M059J (cell line): ENCODE measurements around the gene KLF13. TPM values are rescaled to one million over a fixed set of nuclear protein-coding genes. Genes with fewer than 3 reads are reported as not detected.

Experiments used
- DNase-seq: peaks from one replicate; pipeline ENCODE4 v3.0.0-alpha.2; 2012; ENCODE audit warnings: low read depth
- total RNA-seq: library from RNA; depleted of rRNA; stranded (reverse); fragments of >200 nt; shearing (Covaris generic); gene quantifications from 2 replicates; pipeline ENCODE4 v1.2.3, GENCODE V29; 2014; rRNA removed

KLF13 gene
- total RNA-seq, result 7.3 and 16.8 TPM in 2 replicates

DNA sequence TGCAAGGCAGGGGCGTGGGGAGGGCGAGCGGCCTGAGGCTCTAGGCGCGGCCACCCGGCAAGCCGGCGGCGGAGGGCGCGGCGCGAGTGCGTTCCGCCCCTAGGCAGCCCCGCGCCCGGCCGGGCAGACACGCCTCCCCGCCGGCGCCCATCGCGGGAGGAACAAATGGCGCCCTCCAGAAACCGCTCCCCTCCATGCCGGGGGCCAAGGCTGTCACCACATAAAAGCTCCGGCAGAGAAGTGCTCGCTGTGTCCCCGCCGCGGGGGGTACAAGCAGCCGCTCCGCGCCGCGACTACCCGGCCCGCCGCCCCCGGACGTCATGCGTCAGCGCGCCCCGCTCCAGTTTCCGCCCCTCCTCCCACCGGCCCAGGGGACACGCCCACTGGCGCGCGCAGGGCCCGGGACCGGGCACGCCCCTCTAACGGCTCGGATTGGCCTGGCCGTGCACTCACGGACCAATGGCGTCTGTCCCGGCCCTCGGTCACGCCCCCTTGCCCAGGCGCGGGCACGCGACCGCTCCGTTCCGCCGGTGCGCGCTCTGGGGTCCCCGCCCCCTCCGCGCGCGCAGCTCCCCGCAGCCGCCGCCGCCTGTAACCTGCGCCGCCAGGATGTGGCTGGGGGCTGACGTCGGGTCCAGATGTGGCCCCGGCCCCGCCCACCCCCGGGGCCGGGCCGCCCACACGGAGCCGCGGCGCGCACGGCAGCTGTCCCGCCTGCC, at the start of gene KLF13:
Gene KLF13, plus strand, starts transcription at position 680 of the 719 bp plus-strand sequence. CDS start 378 bp downstream, outside the sequence.
- DNase-seq, result peak; percentile 90

DNA sequence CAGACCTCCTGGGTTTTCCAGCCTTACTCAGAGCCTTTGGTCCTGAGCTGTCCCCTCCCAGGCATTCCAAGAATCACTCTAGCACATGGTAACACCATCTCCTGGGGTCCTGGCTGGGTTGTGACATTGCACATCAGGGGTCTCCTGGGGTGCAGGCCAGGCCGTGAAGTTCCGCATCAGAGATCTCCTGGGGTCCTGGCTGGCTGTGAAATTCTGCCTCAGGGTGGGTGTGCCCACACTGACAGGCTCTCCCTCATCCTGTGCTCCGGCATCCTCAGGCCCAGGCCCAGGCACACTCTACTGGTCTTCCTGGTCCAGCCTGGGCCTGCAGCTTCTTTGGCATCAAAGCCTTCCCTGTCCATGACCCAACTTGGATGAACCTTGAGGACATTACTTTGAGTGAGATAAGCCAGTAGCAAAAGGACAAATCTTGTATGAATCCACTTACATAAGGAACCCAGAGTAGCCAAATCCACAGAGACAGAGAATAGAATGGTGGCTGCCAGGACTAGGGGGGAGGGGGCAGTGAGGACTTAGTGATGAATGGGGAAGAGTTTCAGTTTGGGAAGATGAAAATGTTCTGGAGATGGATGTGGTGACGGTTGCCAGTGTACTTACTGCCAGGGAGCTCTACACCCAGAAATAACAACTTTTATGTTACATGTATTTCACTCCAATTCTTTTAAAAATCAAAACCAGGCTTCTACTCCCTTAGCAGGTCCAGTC, 49.1 kb upstream of the KLF13 start:
- DNase-seq, result no peak

DNA sequence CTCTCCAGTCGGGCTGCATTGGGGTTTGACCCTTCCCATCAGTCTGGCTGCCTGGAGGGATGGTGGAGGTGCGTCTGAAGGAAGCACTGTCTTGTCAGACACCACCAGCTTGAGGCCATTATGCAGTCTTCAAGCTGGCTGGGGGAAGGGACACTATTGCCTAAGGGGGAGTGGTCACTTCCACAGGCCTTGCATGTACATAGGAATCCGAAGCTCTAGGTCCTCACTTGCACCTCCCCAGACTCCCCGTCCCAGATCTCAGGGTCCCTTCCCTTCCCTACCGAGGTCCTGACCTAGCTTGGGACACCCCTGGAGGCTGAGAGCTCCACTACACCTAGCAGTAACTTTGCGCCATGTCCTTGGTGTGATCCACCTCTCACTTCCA, 48.6 kb upstream of the KLF13 start:
- DNase-seq, result no peak

DNA sequence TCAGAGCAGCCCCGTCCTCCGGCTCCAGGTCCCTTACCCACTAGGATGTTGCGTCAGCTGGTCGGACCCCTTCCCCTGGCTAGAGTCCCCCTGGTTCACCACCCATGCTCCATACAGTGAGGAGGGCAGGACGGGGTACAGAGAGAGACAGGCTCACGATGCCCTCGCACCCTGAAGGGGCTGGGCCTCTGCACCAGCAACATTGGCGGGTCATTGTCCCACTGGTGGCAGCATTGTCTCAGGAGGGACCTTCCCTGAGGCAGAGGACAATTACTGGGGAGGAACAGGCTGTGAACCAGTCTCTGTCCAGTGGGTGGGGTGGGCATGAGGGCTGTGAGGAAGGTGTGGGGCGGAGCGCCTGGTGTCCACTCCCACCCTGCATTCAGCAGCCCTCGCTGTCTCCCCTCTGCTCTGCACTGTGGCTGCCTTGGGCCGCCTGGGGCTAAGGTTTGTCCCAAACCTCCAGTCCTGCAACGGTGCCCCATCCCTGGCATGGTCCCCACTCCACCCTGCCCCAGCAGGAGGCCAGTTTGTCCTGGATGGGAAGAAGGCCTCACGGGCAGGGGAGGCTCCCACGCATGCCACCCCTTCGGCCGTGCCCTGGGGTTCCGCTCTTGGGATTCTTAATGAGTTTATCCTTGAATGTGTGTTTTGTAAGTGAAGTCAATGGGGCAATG, 48.0 kb upstream of the KLF13 start:
- no peak for DNase-seq

DNA sequence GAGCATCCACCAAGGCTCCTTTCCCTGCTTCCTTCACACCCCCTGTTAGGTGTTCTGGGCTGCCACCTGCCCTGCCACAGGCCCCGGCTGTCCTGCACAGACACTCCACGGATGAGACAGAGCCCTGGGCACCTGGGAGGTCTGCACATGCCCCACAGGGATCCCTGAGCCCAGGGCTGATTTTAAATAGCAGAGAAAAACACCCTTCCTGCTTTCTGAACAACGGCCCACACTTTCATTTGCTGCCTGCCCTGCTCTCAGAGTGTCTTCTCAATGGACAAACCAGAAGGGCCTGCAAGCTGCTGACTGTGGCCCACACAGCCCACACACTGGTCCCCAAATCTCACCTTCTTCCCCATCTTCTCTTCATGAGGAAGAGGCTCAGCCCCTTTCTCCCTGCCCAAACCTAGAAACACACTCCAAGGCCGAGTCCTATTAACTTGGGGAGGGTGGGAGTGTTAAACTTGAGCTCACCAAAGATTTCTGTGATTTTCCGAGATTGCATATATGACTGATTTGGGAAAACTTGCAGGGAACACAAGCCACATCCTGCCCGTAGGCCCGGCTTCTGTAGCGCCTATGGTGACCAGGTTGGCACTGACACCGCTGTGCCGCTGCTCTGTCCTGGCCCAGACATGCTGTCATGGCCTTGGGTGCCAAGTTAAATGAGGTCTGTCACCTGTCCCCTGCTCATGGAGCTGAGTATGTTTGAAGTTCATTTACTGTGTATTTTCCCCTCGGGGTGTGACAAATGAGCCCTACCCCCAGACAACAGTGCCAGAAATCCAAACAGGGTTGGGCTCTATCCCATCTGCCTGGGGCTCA, 47.2 kb upstream of the KLF13 start:
- no peak for DNase-seq

DNA sequence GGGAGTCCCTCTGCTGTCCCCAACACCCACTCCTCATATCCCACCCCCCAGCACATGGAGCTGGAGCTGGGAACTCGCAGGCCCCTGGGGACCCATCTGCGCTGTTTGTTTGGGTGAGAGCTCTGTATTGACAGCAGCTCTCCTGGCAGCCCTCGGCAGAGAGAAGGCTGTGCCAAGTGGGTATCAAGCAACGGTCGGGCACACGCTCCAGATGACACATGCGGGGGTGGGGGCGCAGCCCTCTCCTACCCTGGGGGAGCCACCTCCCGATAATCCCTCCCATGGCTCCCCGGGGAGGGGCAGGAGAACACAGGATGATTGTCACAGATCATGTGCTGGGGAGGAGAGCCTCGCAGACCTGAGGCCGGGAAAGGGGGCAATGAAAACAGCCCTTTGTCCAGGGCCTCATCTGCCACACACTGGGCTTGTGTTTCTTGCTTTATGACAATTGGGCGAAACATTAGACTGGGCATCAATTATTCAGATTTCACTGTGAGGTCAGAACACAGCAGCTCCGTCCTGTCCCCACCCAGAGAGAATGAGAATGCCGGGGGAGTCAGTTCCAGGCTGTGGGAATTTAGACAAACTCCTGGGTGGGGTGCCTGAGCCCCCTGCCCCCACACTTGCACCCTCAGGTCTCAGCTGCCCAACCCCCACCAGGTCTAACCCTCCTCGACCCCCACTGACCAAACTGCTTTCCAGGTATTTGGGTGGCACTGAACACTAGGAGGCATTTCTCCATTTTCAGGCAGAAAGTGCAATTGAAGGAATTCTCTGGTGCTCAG, 46.4 kb upstream of the KLF13 start:
- DNase-seq, result no peak

DNA sequence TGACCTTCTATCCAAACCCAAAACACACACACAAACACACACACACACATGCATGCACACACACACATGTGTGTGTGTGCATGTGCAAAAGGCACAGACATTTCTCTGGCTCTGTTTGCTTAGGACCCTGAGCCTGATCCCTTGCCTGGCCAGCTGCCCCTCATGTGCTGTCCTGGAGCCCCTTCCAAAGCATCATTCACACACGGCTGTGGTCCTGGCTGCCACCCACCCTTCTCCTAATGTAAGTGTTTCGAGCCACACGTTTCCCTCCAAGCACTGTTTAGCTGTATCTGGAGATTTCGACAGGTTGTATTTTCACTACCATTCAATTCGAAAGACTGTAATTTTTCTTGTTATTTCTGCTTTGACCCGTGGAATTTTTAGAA, 45.8 kb upstream of the KLF13 start:
- no peak for DNase-seq

DNA sequence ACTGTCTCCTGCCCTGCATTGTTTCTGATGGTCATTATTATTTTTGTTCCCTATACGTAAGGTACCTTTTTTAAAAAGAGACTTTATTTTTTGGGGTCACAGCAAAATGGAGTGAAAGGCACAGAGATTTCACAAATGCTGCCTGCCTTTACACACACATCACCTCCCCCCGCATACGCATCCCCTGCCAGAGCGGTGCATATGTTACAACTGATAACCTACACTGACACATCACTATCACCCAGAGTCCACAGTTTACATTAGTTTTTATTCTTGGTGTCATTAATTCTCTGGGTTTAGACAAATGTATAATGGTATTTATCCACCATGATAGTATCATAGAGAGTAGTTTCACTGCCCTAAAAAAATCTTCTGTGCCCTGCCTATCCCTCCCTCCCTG, 43.6 kb upstream of the KLF13 start:
- DNase-seq, result no peak

DNA sequence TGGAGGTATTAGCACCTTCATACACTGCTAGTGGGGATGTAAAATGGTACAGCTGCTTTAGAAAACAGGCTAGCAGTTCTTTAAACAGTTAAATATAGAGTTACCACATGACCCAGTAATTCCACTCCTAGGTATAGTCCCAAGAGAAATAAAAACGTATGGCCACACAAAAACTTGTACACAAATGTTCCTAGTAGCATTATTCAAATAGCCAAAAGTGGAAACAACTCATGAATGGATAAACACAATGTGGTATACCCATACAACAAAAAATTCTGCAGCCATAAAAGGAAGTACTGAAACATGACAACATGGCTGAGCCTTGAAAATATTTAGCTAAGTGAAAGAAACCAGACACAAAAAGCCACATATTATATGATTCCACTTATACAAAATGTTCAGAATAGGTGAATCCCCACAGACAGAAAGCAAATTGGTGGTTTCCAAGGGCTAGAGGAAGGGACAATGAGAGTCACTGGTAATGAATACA, 40.8 kb upstream of the KLF13 start:
- DNase-seq, result no peak

DNA sequence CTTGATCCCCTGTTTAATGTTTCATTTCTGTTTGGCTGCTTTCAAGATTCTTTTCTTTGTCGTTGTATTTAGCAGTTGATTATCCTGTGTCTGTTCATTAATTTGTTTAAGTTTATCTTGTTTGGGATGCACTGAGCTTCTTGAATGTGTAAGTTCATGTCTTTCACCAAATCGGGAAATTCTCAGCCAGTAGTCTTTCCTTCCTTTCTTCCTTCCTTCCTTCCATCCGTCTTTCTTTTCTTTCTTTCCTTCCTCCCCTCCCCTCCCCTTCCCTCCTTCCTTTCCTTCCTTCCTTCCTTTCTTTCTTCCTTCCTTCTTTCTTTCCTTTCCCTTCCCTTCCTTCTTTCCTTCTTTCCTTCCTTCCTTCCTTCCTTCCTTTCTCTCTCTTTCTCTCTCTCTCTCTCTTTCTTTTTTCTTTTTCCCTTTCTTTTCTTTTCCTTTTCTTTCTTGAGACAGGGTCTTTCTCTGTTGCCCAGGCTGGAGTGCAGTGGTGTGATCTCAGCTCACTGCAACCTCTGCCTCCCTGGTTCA, 35.5 kb upstream of the KLF13 start:
- DNase-seq, result no peak

DNA sequence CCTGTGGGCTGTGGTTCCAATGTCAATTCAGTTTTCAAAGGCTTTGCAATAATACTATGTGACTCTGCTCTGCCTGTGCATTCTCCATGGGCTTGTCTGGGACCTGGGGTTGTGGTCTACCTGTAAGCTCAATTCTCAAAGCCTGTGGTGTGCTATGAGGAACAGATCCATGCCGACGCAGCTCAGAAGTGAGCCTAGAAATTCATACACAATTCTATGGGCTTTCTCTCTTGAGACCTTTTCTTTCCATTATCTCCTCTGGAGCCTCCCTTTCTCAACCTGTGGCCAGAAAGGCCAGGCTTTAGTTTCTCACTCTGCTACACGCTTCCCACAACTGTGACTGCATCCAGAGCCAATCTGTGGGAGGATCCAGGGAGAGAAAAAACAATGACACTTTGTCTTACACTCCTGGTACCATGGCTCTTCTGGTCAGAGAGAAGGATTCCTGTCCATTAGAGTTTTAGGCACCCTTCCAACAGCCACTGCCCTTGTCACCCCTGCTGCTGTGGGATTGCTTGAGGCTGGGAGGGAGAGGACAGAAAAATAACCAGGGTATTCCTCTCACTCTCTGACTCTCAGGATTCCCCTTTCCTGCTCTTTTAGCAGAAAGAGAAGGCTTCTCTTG, 34.1 kb upstream of the KLF13 start:
- DNase-seq, result peak; percentile 13

DNA sequence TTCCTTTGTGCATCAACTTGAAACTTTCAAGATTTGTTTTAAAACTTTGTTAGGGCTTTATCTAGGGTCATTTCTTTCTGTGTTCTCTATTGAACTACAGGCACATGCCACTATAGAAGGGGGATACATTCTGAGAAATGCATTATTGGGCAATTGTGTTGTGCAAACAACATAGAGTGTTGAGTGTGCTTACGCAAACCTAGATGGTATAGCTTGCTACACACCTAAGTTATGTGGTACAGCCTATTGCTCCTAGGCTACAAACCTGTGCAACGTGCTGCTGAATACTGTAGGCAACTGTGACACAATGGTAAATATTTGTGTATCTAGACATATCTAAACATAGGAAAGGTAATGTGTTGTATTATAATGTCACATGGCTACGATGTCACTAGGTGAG, 33.0 kb upstream of the KLF13 start:
- no peak for DNase-seq

DNA sequence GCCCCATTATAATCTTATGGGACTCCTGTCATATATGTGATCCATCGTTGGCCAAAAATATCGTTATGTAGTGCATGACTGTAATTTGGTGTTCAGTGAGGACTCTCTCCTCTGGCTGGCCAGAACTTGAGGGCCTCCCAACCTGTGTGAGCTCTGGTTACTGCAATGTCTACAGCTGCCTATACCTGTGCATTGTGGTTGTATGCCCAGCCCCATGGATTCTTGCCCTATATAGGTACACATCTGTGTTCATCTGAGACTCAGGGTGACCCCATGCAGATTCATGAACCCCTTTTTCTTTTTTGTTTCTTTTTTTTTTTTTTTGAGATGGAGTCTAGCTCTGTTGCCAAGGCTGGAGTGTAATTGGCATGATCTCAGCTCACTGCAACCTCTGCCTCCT, 32.6 kb upstream of the KLF13 start:
- DNase-seq, result no peak

DNA sequence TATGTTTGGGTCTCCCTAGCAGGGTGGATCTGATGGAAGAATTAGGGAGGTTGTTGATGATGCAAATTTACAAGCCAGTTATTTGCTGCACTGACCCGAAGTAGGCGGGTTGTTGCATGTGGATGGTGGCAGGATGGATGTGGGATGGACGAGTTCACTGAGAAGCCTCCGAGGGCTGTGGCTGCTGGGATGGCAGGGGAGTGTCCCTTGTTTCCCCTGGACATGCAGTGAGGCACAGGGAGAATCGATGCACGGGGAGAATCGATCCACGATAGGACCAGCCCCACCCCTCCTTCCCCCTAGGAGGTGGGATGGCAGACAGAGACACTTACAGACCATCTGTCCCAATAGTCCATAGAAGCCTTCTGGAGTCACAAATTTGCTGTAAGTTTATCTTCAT, 31.0 kb upstream of the KLF13 start:
- no peak for DNase-seq

DNA sequence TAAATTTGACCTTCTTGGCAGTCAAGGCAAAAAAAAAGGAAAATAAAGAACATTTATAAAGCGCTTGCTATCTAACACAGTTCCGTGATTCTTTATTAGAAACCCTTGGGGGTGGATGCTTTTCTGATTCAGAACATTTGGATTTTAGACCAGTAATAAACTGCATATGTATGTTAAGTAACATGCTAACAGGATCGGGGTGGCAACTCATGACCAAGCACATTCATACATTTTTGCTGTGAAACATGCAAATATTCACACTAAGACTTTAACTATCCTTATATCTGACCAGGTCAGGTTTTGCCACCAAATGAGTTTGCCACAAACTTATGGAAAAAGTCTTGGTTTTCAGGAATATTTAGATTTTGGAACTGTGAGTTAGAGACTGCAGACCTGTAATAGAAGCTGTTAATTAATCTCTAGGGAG, 30.4 kb upstream of the KLF13 start:
- DNase-seq, result no peak

DNA sequence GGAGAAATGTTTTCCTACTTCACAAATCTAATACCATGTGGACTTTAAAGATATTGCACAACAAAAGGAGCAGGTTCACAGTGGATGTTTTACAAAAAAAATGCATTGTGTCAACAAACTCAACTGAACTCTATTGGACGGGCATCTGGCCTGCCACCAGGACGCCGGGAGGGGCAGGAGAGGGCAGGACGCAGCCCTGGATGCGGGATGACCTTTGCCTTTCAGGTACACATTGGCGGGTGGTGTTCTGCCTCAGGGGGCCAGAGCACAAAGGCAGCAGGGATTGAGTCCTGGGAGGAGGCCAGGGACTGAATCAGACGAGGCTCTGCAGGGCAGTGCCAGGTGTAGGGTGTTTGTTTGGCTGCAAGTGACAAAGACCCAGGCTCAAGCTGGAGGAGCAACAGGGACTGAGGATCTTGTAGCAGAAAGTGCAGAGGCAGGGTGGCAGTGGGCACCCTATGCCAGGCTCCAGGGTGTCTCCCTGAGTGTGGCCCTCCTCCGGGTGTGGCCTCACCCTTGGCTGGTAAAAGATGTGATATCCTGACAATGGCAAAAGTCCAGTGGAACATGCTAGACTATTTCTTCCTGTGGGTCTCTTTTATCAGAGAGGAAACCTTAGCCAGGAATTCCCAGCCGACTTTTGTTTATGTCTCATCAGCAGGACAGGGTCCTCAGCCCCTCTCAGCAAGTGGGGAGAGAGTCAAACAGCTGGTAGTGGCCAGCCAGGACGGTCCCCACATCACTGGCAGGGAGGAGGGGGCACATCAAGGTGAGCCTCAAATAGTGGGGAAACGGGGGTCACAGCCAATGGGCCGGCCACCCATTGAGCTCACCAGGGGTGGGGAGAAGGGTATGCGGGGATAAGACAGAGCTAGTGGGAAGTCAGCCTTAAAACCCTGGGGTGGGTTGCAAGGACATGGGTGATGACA, 29.7 kb upstream of the KLF13 start:
- no peak for DNase-seq

DNA sequence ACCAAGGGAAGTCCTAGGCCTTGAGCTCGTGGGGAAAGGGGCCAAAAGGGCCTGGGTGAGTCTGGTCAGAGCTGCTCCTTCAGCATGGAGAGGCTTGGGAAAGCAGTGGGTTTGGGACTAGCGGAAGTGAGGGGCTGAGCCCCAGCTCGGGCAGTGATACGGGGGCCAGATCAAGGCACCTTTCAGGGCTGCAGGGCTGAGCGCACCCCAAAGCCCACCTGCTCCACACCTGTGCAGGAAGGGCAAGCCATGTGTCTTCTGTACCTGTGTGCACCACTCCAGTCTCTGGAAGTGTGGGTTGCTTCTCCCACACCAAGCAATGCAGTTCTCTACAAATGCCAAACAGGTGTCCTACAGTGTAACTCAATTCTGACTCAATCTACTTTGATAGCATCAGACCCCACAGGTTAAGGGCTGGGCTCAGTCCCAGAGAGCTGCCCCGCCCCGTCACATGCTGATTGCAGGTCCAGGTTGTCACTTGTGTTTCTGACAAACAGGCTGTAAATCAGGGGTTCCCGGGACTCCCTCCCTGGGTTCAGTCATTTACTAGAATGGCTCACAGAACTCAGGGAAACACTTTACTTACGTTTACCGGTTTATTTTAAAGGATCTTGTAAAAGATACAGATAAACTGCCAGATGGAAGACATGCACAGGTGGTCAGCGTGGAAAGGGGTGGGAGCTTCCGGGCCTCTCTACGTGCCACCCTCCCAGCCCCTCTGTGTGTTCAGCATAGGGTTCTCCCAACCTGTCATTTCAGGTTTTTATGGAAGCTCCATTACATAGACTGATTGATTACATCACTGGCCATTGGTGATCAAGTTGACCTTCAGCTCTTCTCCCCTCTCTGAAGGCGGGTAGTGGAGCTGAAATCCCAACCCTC, 28.8 kb upstream of the KLF13 start:
- no peak for DNase-seq

DNA sequence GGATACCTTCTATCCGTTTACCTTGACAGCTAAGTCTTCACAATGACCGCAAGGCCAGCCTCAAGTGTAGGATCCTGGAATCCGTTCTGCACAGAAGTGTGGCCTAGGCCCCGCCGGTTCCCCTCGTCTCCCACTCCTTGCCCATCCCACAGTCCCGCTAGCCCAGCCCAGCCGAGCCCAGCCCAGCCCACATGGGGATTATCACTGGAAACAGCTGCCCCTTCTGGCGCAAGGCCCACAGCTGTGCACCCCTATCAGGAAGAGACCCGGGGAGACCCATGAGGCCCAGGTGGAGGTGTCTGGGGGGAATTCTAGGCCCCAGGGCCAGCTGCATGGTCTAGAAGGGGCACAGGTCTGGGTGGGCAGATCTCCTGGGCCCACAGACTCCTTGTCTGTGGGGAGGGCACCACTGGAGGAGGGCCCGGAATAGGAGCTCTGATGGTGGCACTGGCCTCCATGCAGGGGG, 27.9 kb upstream of the KLF13 start:
- no peak for DNase-seq
